GM10266 (cell line): ENCODE measurements around the gene DOK6.
"Not testable (repeated sequence)": the region's sequence is repeated elsewhere in the genome, so short reads cannot be mapped to it uniquely, and the experiment has no call there.

Source experiments
- DNase-seq: peaks from one replicate; pipeline ENCODE4 v3.0.0; 2012; ENCODE audit errors: extremely low spot score
- CTCF ChIP-seq: IDR thresholded peaks from 2 replicates; pipeline ENCODE4 v1.5.1; 2012; ENCODE audit warnings: mild to moderate bottlenecking, low read depth; ENCODE audit not compliant: control insufficient read depth, insufficient read depth; ENCODE audit errors: missing control alignments

Gene DOK6

DNA sequence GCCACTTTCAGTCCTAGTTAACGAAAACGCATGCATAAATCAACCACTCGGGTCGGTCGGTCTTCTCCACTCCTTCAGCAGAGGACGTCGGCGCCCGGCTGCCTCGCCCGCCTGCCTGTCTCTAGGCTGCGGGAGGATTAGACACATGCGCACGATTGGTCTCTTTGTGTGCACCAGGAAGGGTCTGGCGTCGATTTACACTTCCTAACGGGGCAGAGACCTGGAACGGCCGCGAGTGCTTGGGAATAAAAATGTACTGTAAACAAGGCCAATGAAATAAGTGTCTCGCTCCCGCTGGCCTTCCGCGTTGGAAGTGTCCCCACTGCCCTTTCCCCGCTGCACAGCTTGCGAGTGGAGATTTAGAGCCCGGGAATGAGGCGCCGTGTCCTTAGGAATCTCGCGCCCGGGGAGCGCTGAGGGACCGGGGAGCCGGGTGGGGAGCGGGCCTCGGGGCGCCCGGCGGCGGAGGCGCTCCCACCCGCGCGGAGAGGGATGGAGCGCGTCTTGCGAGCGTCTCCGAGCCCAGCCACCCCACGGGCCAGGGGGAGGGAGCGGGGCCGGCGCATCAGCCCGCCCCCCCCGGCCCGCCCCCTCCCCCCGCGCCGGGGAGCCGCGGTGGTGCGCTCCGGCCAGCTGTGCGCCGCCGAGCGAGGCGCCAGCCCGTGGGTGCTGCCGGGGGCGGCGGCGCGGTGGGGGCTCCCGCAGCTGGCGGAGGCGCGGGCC, at the start of gene DOK6:
TSS of gene DOK6 (plus strand) at position 636 of the 723 bp plus-strand sequence.
- no peak for TF ChIP-seq CTCF
- DNase-seq = peak; percentile 31

DNA sequence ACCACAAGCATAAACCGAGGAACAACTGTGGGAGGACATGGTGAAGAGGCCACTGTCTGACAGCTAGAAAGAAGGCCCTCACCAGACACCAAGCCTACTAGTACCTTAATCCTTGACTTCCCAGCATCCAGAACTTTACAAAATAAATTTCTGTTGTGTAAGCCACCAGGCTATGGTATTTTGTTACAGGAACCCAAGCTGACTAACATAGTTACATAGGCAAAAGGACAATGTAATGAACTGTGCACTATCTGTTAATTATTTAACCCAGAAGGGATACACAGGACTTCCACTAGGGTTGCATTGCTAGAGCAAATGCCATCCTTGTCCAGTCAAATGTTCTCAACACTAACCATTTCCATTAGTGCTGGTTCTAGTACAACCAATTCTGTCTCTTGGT, 47.7 kb upstream of the DOK6 start:
- no peak for DNase-seq
- TF ChIP-seq CTCF = no peak

DNA sequence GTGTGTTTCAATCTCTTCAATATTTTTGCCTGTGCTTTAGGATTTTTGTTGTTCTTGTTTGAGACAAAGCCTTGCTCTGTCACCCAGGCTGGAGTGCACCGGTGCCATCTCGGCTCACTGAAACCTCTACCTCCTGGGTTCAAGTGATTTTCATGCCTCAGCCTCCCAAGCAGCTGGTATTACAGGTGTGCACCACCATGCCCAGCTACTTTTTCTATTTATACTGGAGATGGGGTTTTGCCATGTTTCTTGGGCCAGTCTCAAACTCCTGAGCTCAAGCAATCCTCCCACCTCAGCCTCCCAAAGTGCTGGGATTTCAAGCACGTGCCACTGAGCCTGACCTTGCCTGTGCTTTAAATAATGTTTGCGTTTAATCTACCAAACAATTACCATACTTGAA, 43.1 kb upstream of the DOK6 start:
- TF ChIP-seq CTCF = no peak
- no peak for DNase-seq

- TF ChIP-seq CTCF = no peak
- no peak for DNase-seq
Measured at GRCh38 chr18:69358212-69358895, 42.3 kb upstream of the DOK6 start.

GRCh38 chr18:69359768-69360167, 40.9 kb upstream of the DOK6 start:
- DNase-seq = not testable (repeated sequence)

- DNase-seq = no peak
- no peak for TF ChIP-seq CTCF
Measured at GRCh38 chr18:69364930-69365329, 35.8 kb upstream of the DOK6 start.

DNA sequence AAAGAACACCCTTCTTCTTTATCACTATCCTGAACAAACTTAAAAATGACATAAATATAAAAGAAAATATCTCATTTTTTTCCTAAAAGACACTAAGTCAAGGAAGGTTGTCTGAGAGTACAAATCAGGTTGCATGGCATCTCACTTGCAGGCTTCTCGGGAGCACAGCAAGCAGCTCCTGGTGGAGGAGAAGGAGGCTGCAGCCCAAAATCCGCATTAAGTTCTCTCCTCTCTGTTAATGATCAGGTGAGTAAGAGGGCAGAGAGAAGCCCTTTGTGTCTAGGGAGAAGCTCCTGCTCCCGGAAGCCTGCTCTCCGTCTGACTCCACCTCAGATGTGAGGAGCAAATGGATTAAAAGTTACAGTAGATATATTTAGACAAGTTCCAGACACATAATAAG, 35.0 kb upstream of the DOK6 start:
- DNase-seq = no peak
- TF ChIP-seq CTCF = no peak
